KOPT-K1 (cell line): ENCODE results near the gene RAP1GAP.
"Not testable (repeated sequence)": the region's sequence is repeated elsewhere in the genome, so short reads cannot be mapped to it uniquely, and the experiment has no call there.

Experiments
- H3K27ac ChIP-seq: fragments of 200-600 bp; sonication (generic); 2 replicates; pipeline ENCODE4 v1.5.1; 2016; ENCODE audit warnings: antibody characterized with exemption, mild to moderate bottlenecking, low read depth, low read length; ENCODE audit not compliant: poor library complexity, severe bottlenecking
- H3K36me3 ChIP-seq: fragments of 200-600 bp; sonication (generic); 2 replicates; pipeline ENCODE4 v1.5.1; 2017; ENCODE audit warnings: antibody characterized with exemption, mild to moderate bottlenecking, low read length, moderate library complexity; ENCODE audit not compliant: insufficient read depth
- H3K9me3 ChIP-seq: fragments of 200-600 bp; sonication (generic); 2 replicates; pipeline ENCODE4 v1.5.1; 2017; ENCODE audit warnings: antibody characterized with exemption, low read length, mild to moderate bottlenecking; ENCODE audit not compliant: insufficient read depth, poor library complexity, severe bottlenecking

Gene RAP1GAP

GRCh38 chr1:21633992-21634805 lies 35.0 kb downstream of the RAP1GAP start:
- no peaks in the 10 kb centered on the region for H3K36me3 ChIP-seq
- no peaks in the 10 kb centered on the region for H3K9me3 ChIP-seq
- H3K27ac ChIP-seq = peak overlapping the region; percentile 96

DNA sequence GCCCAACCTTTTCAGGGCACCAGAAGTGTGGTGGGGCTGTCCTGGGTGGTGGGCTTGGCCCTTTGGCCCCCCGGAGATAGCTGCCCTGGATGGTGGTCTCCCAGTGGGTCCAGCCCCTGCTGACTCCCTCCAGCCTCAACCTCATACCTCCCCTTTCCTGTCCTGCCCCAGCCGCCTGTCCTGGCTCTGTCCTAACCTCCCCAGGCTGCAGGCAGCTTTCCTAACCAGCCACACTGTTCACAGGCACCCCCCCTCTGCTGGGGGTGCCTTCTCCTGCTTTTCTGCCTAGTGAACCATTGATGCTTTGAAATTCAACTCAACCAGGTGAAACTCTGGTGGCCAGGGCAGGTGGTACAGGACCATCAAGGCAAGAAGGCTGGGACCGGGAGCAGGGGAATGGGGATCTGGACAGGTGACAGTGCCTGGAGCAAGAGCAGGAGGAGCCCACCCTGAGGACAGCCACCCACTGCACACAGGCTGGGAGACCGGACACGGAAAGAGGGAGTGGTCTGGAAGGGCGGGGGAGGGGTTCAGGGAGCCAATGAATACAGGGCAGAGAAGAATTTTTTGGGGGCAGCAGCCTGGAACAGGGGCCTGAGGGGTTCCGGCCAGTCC lies 35.9 kb downstream of the RAP1GAP start:
- no peaks in the 10 kb centered on the region for H3K36me3 ChIP-seq
- H3K9me3 ChIP-seq = no peaks in the 10 kb centered on the region
- H3K27ac ChIP-seq = peak overlapping the region; percentile 96

GRCh38 chr1:21631944-21632887 lies 36.9 kb downstream of the RAP1GAP start:
- Histone ChIP-seq H3K9me3 (no peaks in the 10 kb centered on the region), H3K36me3 (no peaks in the 10 kb centered on the region), H3K27ac (peak overlapping the region; percentile 96)

- not testable (repeated sequence) for H3K36me3 ChIP-seq, H3K9me3 ChIP-seq
- H3K27ac ChIP-seq = peak overlapping the region; percentile 96
Measured at GRCh38 chr1:21631590-21631943, 37.6 kb downstream of the RAP1GAP start.

- Histone ChIP-seq H3K36me3 (no peaks in the 10 kb centered on the region), H3K9me3 (no peaks in the 10 kb centered on the region), H3K27ac (peak overlapping the region; percentile 96)
Measured at GRCh38 chr1:21630571-21631343, 38.4 kb downstream of the RAP1GAP start.

DNA sequence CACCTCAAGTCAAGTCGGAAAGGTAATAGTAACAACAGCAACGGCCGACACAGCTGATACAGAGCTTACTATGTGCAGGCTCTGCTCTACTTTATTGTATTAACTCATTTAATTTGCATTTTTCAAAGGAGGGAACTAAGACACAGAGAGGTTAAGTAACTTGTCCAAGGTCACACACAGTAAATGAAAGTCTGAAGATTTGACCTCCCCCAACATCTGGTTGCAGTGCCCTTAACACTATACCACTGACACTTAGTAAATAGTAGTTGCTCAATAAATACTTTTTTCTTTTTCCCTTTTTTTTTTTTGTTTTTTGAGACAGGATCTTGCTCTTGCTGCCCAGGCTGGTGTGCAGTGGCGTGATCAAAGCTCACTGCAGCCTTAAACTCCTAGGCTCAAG lies 39.2 kb downstream of the RAP1GAP start:
- Histone ChIP-seq H3K36me3 (no peaks in the 10 kb centered on the region), H3K27ac (peak overlapping the region; percentile 96), H3K9me3 (no peaks in the 10 kb centered on the region)

- Histone ChIP-seq H3K27ac (peak overlapping the region; percentile 96), H3K36me3 (no peaks in the 10 kb centered on the region), H3K9me3 (no peaks in the 10 kb centered on the region)
Measured at GRCh38 chr1:21628798-21629393, 40.3 kb downstream of the RAP1GAP start.

GRCh38 chr1:21626921-21627339 lies 42.2 kb downstream of the RAP1GAP start:
- H3K9me3 ChIP-seq = no peaks in the 10 kb centered on the region
- no peaks in the 10 kb centered on the region for H3K36me3 ChIP-seq
- H3K27ac ChIP-seq = peak overlapping the region; percentile 89

DNA sequence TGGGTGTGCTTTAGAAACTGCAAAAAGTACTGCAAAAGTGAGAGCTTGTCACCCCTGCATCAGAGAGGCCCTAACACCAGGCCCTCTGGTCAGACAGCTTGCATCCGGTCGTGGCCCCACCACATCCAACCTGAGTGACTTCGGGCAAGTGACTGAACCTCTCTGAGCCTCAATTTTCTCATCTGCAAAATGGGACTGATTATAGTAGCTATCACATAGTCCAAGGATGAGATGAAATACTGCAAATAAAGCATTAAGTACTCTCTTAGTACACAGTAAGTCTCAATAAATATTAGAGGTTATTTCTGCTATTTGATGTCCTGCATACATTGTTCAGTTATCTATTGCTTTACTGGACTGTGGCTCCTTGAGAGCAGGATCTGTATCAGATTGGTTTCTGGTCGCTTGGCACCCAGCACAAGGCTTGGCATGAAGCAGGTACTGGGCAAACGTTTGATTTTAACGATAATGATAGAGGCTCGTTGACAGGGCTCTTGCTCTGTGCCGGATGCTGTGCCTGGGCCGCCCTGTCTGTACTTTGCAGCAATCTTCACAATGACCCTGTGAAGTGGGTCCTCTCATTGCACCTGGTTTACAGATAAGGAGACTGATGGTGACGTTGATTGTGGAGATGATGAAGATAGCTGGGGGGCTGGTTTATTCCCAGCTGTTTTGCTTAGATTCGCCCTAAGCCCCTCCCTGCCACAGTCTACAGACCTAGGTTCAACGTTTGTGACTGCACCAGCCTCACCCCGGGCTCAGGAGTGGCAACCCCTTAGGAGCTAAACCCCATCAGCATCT lies 43.6 kb downstream of the RAP1GAP start:
- Histone ChIP-seq H3K36me3 (no peaks in the 10 kb centered on the region), H3K27ac (peak overlapping the region; percentile 89), H3K9me3 (no peaks in the 10 kb centered on the region)

- no peaks in the 10 kb centered on the region for H3K36me3 ChIP-seq
- peak overlapping the region; percentile 89 for H3K27ac ChIP-seq
- no peaks in the 10 kb centered on the region for H3K9me3 ChIP-seq
Measured at GRCh38 chr1:21624571-21625389, 44.4 kb downstream of the RAP1GAP start.

GRCh38 chr1:21623410-21623961 lies 45.7 kb downstream of the RAP1GAP start:
- H3K27ac ChIP-seq = peak overlapping the region; percentile 89
- H3K36me3 ChIP-seq = no peaks in the 10 kb centered on the region
- H3K9me3 ChIP-seq = no peaks in the 10 kb centered on the region

DNA sequence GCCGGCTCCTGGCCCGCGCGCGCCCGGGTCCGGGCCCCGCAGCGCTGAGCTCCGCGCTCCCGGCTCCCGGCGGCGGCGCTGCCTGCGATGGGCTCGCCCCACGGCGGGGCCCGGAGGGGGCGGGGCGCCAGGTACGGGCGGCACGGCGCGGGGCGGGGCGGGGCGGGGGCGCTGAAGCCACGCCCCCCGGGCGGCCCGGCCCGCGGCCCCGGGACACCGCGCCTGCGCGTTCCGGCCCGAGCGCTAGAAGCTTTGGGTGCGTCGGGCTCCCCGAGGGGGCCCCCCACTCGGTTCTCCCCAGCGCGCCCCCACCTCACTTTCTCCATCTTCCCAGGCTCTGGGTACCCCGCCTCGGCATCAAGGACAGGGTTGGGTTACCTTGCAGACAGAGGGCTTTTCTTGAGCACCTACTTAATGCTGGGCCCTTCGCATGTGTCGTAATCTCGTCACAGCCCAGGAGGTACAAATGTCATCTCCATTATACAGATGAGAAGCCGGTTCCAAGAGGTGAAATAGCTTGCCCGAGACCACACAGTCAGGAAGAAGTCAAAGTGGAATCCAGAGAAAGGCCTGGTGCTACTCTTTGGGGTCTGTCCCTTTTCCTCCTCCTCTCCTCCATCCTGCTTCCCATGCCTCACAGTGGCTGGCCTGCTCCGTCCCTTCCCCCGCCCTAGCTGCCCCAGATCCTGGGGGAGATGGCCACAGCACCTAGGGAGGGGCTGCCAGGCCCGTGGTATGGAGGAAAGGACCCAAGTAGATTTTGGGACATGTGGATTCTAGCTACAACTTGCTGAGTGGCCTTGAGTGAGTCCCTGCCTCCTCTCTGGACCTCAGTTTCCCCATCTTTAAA lies 46.5 kb downstream of the RAP1GAP start:
- Histone ChIP-seq H3K27ac (peak overlapping the region; percentile 89), H3K36me3 (peaks cover 2% of the 10 kb centered on the region; the same call in 1 of the 2 replicates), H3K9me3 (no peaks in the 10 kb centered on the region)
